Vagina (tissue), 2 donors: Measurements from ENCODE around the gene ATP8B1. TPM values are rescaled to one million over a fixed set of nuclear protein-coding genes. Genes with fewer than 3 reads are reported as not detected.
A peak's percentile ranks its signal among the peaks of the same experiment; 100 is the strongest.

ENCODE experiments used
- DNase-seq, 2 donors: peaks; one replicate each; pipeline ENCODE4 v3.0.0-alpha.2; 2017; ENCODE audit errors: extremely low spot score in 2 of 2
- H3K27ac ChIP-seq: fragments of 200-600 bp; sonication (generic); one replicate; pipeline ENCODE4 v1.5.1; 2019
- H3K27me3 ChIP-seq: fragments of 200-600 bp; sonication (generic); one replicate; pipeline ENCODE4 v1.5.1; 2019
- H3K36me3 ChIP-seq, 2 donors: fragments of 200-600 bp; sonication (generic); one replicate each; pipeline ENCODE4 v1.5.1; 2017 to 2019
- H3K4me1 ChIP-seq: fragments of 200-600 bp; sonication (generic); one replicate; pipeline ENCODE4 v1.5.1; 2019
- H3K4me3 ChIP-seq, 2 donors: fragments of 200-600 bp; sonication (generic); 1 replicate in 1 of 2; 2 replicates in 1 of 2; pipeline ENCODE4 v1.5.1; 2016 to 2019
- H3K9me3 ChIP-seq: fragments of 200-600 bp; sonication (generic); one replicate; pipeline ENCODE4 v1.5.1; 2019
- CTCF ChIP-seq, 3 experiments: fragments of 450-650 bp in 2 of 3; fragments of 200-600 bp in 1 of 3; sonication (generic) in 1 of 3; IDR thresholded peaks; one replicate each; pipeline ENCODE4 v1.5.1; 2017 to 2019; ENCODE audit warnings: antibody characterized with exemption in 3 of 3, mild to moderate bottlenecking in 2 of 3, moderate library complexity in 2 of 3
- POLR2A ChIP-seq, 2 donors: fragments of 450-650 bp; IDR thresholded peaks; one replicate each; pipeline ENCODE4 v1.6.1; 2017; ENCODE audit warnings: antibody characterized with exemption in 2 of 2, mild to moderate bottlenecking in 2 of 2, moderate library complexity in 2 of 2
- POLR2AphosphoS5 ChIP-seq, 2 donors: sonication (generic); formaldehyde crosslinking; IDR thresholded peaks; one replicate each; pipeline ENCODE4 v1.9.0; 2017; ENCODE audit warnings: antibody characterized with exemption in 2 of 2, mild to moderate bottlenecking in 2 of 2, low read depth in 1 of 2; ENCODE audit not compliant: insufficient read depth in 1 of 2
- intact Hi-C: fragments of 100-400 bp; cut with DNase I; formaldehyde crosslinking; loops from one replicate; pipeline ENCODE4 v1.15.1; 2023
- total RNA-seq: library from RNA; depleted of rRNA; stranded (reverse); fragments of >200 nt; gene quantifications from one replicate; pipeline ENCODE4 v1.2.3, GENCODE V29; 2016

Gene ATP8B1
- total RNA-seq, 1 donor from 2014 or later = 41.5 TPM

- no peaks in the 10 kb centered on the region for H3K27me3 ChIP-seq
- no peak for DNase-seq
- H3K4me1 ChIP-seq = peaks cover 39% of the 10 kb centered on the region
- intact Hi-C loops = no loop called here
- H3K9me3 ChIP-seq = no peaks in the 10 kb centered on the region
- no peaks in the 10 kb centered on the region for H3K36me3 ChIP-seq
- no peak overlapping the region for H3K4me3 ChIP-seq
- peak overlapping the region; percentile 72 for H3K27ac ChIP-seq
- TF ChIP-seq POLR2AphosphoS5 (IDR thresholded peaks at IDR 0.05; ENCODE audit: insufficient read depth in 1 of 2, low read depth in 1 of 2) (no peak), POLR2A (IDR thresholded peaks at IDR 0.05) (no peak), CTCF (IDR thresholded peaks at IDR 0.05) (no peak)
These were observed 8.0 kb downstream of the ATP8B1 start for GRCh38 chr18:57794951-57795728.

DNA sequence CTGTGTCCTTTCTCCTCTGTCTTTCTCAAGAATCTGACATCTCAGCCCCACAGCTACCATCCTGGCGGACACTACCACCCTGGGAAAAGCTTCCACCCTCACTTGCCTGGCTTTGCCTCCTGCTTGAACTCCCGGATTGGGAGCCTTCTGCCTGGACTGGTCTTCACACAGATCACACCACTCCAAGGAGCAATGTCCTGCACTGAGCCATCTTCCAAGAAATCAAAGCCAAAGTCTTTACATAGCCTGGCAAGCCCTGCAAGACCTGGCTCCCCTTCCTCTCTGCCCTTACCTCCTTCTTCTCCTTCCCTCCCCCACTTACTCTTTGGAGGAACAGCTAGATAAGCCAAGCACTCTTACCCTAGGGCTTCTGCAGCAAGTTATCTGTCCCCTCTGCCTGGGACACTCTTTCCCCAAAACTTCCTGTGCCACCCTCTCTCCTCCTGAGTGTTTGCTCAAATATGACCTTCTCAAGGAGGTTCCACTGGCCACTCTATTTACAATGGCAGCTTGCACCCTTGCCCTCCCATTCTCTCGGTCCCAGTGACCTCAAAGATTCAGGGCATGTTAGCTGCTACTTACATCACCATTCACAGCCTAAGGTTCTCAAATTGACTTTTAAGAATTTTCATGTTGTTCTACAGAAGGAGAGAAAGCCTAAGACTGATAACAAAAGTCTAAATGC is 9.7 kb downstream of the ATP8B1 start:
- Histone ChIP-seq H3K36me3 (no peaks in the 10 kb centered on the region), H3K27me3 (no peaks in the 10 kb centered on the region), H3K4me3 (peak overlapping the region in 1 of 2 donors; percentile 13), H3K27ac (peak overlapping the region; percentile 72), H3K9me3 (no peaks in the 10 kb centered on the region), H3K4me1 (peaks cover 48% of the 10 kb centered on the region)
- no peak for DNase-seq
- intact Hi-C loops = no loop called here
- TF ChIP-seq POLR2AphosphoS5 (IDR thresholded peaks at IDR 0.05; ENCODE audit: insufficient read depth in 1 of 2, low read depth in 1 of 2) (no peak), CTCF (IDR thresholded peaks at IDR 0.05) (no peak), POLR2A (IDR thresholded peaks at IDR 0.05) (no peak)

DNA sequence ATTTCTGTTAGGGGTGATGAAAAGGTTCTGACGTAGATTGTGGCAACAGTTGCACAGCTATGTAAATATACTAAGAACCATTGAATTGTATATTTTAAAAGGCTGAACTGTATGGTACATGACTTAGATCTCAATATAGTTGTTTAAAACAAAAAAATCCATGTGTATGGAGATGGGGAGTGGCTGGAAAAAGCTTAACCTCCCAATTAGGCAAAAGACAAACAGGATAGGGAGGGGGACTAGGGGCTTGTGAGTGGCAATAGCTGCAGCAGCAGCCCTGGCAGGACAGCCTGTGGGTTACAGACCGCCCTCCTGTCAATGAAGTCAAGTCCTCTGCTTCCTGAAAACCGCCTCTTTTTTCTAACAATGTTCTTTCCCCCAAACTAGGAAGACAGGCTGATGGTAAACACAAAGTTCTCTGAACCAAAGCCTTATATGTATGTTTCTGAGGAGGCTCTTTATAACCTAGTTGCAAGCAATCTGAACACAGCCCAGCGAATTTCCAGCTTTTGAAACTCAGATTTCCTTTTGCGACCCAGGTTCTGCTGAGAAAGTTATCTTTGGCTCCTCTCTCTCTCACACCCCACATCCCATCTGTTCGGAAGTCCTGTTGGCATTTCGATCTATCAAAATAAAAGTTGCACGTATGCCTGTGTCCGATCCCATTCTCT is 10.3 kb downstream of the ATP8B1 start:
- intact Hi-C loops = no loop called here
- no peak for TF ChIP-seq CTCF (IDR thresholded peaks at IDR 0.05)
- TF ChIP-seq POLR2A (IDR thresholded peaks at IDR 0.05) = no peak
- TF ChIP-seq POLR2AphosphoS5 (IDR thresholded peaks at IDR 0.05; ENCODE audit: insufficient read depth in 1 of 2, low read depth in 1 of 2) = peak in 1 of 2 donors; percentile 87
- no peak for DNase-seq
- Histone ChIP-seq H3K27ac (peak overlapping the region; percentile 72), H3K4me1 (peaks cover 53% of the 10 kb centered on the region), H3K4me3 (peak overlapping the region; percentile 7 to 13), H3K9me3 (no peaks in the 10 kb centered on the region), H3K27me3 (no peaks in the 10 kb centered on the region), H3K36me3 (no peaks in the 10 kb centered on the region)

GRCh38 chr18:57791911-57792310 is 11.2 kb downstream of the ATP8B1 start:
- TF ChIP-seq CTCF (IDR thresholded peaks at IDR 0.05) = no peak
- no peak for TF ChIP-seq POLR2A (IDR thresholded peaks at IDR 0.05)
- TF ChIP-seq POLR2AphosphoS5 (IDR thresholded peaks at IDR 0.05; ENCODE audit: insufficient read depth in 1 of 2, low read depth in 1 of 2) = no peak
- Histone ChIP-seq H3K36me3 (no peaks in the 10 kb centered on the region), H3K4me3 (no peak overlapping the region), H3K27ac (peak overlapping the region; percentile 72), H3K27me3 (no peaks in the 10 kb centered on the region), H3K4me1 (peaks cover 60% of the 10 kb centered on the region), H3K9me3 (no peaks in the 10 kb centered on the region)
- intact Hi-C loops = no loop called here
- DNase-seq = no peak
